ENCODE results near the gene KRT16. TPM values are rescaled to one million over a fixed set of nuclear protein-coding genes. Genes with fewer than 3 reads are reported as not detected.

The KRT16 gene
- total RNA-seq, 1 experiment from 2014 or later: 0.61 TPM

- CTCF ChIA-PET: interaction anchor here (0.8 kb wide), 1 partner anchor 11 kb away, joined by 3 read pairs; no protein-coding TSS in a partner anchor
- DNase-seq (ENCODE audit: low read depth, low spot score) (no peak), ATAC-seq (no peak)
- POLR2A ChIA-PET: no interaction called here
- intact Hi-C loops (cut with micrococcal nuclease): no loop called here
- Histone ChIP-seq H3K36me3 (ENCODE audit: control insufficient read depth in 1 of 2, insufficient read depth in 2 of 2, low read length in 2 of 2) (no peaks in the 10 kb centered on the region), H3K9me3 (ENCODE audit: control insufficient read depth in 1 of 2, insufficient read depth in 1 of 2, low read depth in 1 of 2, low read length in 2 of 2) (no peaks in the 10 kb centered on the region), H3K4me1 (ENCODE audit: control insufficient read depth in 1 of 2, insufficient read depth in 2 of 2, low read length in 2 of 2) (no peaks in the 10 kb centered on the region), H3K9ac (ENCODE audit: low read length) (no peak overlapping the region), H2AFZ (ENCODE audit: low read depth, low read length, poor library complexity, severe bottlenecking) (no peak overlapping the region), H3K9me2 (ENCODE audit: insufficient read depth) (no peaks in the 10 kb centered on the region), H3K79me2 (ENCODE audit: insufficient read depth, low read length) (no peaks in the 10 kb centered on the region), H3K4me2 (ENCODE audit: low read length) (no peak overlapping the region), H3K27me3 (ENCODE audit: insufficient read depth, low read length) (no peaks in the 10 kb centered on the region), H3K4me3 (replicated peaks in 1 of 2; ENCODE audit: low read depth in 1 of 2, low read length in 2 of 2) (no peak overlapping the region), H4K20me1 (ENCODE audit: insufficient read depth) (no peaks in the 10 kb centered on the region), H3K27ac (ENCODE audit: low read depth, low read length) (no peak overlapping the region)
- TF ChIP-seq FOSL1 (IDR thresholded peaks at IDR 0.05; ENCODE audit: low read depth): no peak
- no peak for TF ChIP-seq ZBTB33 (IDR thresholded peaks at IDR 0.05; ENCODE audit: extremely low read depth, insufficient replicate concordance, low read length)
- no peak for TF ChIP-seq YY1 (IDR thresholded peaks at IDR 0.05; ENCODE audit: extremely low read depth, insufficient replicate concordance, low read depth, low read length)
- TF ChIP-seq CTCF (IDR thresholded peaks at IDR 0.05 in 2 of 3, conservative IDR thresholded peaks at IDR 0.05 in 1 of 3; ENCODE audit: borderline replicate concordance in 1 of 3, insufficient read depth in 1 of 3, low read depth in 2 of 3, low read length in 2 of 3): no peak
- TF ChIP-seq SP1 (IDR thresholded peaks at IDR 0.05; ENCODE audit: low read depth): no peak
- no peak for TF ChIP-seq TCF7L2 (IDR thresholded peaks at IDR 0.05; ENCODE audit: borderline replicate concordance, extremely low read depth, insufficient read depth, insufficient read length)
- no peak for TF ChIP-seq ZFX (IDR thresholded peaks at IDR 0.05)
- TF ChIP-seq ZNF274 (IDR thresholded peaks at IDR 0.05; ENCODE audit: low read depth, low read length): no peak
- TF ChIP-seq ELF1 (IDR thresholded peaks at IDR 0.05; ENCODE audit: borderline replicate concordance, low read depth): no peak
- TF ChIP-seq CBX3 (IDR thresholded peaks at IDR 0.05; ENCODE audit: low read depth): no peak
- RAD21 ChIA-PET (ENCODE audit: low non-redundant PET in 1 of 2, low total read pairs in 2 of 2, uncharacterized antibody in 2 of 2, unreplicated experiment in 2 of 2): no interaction called here
- no TSS peak for BruUV-seq (replicated peaks)
Observed at GRCh38 chr17:41634639-41635038, 22.1 kb upstream of the KRT16 start.
